Parathyroid adenoma (tissue), 2 donors: ENCODE results near the gene SYT9.
A peak's percentile ranks its signal among the peaks of the same experiment; 100 is the strongest.

Experiments used
- H2AFZ ChIP-seq: fragments of 300-600 bp; sonication (generic); one replicate; pipeline ENCODE4 v1.7.0; 2017; ENCODE audit warnings: antibody characterized with exemption, mild to moderate bottlenecking
- H3K27ac ChIP-seq: fragments of 300-600 bp; sonication (generic); one replicate; pipeline ENCODE4 v1.7.0; 2017
- H3K27me3 ChIP-seq: fragments of 300-600 bp; sonication (generic); one replicate; pipeline ENCODE4 v1.7.0; 2017; ENCODE audit warnings: low read length; ENCODE audit not compliant: control insufficient read depth, insufficient read depth
- H3K36me3 ChIP-seq: fragments of 300-600 bp; sonication (generic); one replicate; pipeline ENCODE4 v1.7.0; 2017; ENCODE audit warnings: low read length; ENCODE audit not compliant: control insufficient read depth, insufficient read depth
- H3K4me1 ChIP-seq: fragments of 300-600 bp; sonication (generic); one replicate; pipeline ENCODE4 v1.7.0; 2017; ENCODE audit warnings: control low read depth
- H3K4me2 ChIP-seq: fragments of 300-600 bp; sonication (generic); one replicate; pipeline ENCODE4 v1.7.0; 2017; ENCODE audit warnings: low read length
- H3K4me3 ChIP-seq: fragments of 300-600 bp; sonication (generic); one replicate; pipeline ENCODE4 v1.7.0; 2017; ENCODE audit warnings: low read depth, low read length
- H3K79me2 ChIP-seq: fragments of 300-600 bp; sonication (generic); one replicate; pipeline ENCODE4 v1.7.0; 2017; ENCODE audit warnings: control low read depth
- H3K9ac ChIP-seq: fragments of 300-600 bp; sonication (generic); one replicate; pipeline ENCODE4 v1.7.0; 2017; ENCODE audit warnings: mild to moderate bottlenecking
- H3K9me3 ChIP-seq: fragments of 300-600 bp; sonication (generic); one replicate; pipeline ENCODE4 v1.7.0; 2017; ENCODE audit warnings: low read length; ENCODE audit not compliant: control insufficient read depth
- TF ChIP-seq, protein P1 (sequence below): fragments of 300-600 bp; sonication (generic); IDR thresholded peaks from one replicate; pipeline ENCODE4 v1.7.0; 2017; ENCODE audit warnings: antibody characterized with exemption, mild to moderate bottlenecking
- donor health status: primary hyperparathyroidism.

Gene SYT9

DNA sequence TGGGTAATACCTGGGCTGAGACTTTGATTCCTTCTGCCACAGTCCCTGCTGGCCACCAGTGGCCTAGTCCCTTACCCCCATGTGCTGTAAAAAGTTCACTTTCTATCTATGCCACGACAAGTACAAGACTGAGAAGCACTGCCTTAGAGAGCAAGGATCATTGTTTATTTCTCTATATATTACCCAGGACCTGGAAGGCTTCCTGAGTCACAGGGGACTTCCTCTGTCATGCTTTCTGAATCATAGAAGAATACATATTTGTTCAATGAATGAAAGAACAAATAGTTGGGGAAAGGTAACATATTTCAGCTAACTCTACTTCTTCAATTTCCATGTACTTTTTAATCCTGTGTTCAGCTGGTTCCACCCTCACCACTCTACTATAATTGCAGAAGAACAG lies 5.5 kb upstream of the SYT9 start:
- H3K4me3 ChIP-seq: no peak overlapping the region
- H3K4me1 ChIP-seq: no peaks in the 10 kb centered on the region
- TF ChIP-seq, protein P1, sequence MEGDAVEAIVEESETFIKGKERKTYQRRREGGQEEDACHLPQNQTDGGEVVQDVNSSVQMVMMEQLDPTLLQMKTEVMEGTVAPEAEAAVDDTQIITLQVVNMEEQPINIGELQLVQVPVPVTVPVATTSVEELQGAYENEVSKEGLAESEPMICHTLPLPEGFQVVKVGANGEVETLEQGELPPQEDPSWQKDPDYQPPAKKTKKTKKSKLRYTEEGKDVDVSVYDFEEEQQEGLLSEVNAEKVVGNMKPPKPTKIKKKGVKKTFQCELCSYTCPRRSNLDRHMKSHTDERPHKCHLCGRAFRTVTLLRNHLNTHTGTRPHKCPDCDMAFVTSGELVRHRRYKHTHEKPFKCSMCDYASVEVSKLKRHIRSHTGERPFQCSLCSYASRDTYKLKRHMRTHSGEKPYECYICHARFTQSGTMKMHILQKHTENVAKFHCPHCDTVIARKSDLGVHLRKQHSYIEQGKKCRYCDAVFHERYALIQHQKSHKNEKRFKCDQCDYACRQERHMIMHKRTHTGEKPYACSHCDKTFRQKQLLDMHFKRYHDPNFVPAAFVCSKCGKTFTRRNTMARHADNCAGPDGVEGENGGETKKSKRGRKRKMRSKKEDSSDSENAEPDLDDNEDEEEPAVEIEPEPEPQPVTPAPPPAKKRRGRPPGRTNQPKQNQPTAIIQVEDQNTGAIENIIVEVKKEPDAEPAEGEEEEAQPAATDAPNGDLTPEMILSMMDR: no peak
- H3K4me2 ChIP-seq: no peak overlapping the region
- no peaks in the 10 kb centered on the region for H3K9me3 ChIP-seq
- H3K27ac ChIP-seq: no peak overlapping the region
- H3K27me3 ChIP-seq: no peaks in the 10 kb centered on the region
- H2AFZ ChIP-seq: no peak overlapping the region
- no peaks in the 10 kb centered on the region for H3K36me3 ChIP-seq
- H3K79me2 ChIP-seq: no peaks in the 10 kb centered on the region
- H3K9ac ChIP-seq: no peak overlapping the region

DNA sequence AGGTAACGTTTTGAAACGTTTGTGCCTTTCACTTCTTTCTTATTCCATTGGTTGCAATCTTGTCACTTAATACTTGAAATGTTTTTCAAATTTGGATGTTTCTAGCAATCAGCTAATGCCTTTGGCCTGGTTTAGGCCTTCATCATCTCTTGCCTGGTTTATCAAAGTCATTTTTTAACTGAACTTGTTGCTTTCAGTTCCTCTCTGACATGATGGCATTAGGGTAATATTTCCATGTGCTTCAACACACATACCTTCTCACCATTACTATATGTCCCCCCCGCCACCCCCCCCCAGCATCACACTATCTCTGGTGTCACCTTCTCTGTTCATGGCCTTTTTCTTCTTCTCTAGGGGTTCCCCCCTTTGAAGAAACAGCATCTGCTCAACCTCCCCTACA lies 1.5 kb upstream of the SYT9 start:
- Histone ChIP-seq H3K4me1 (no peaks in the 10 kb centered on the region), H3K79me2 (no peaks in the 10 kb centered on the region), H3K9ac (no peak overlapping the region), H3K4me2 (no peak overlapping the region), H3K27me3 (no peaks in the 10 kb centered on the region), H3K4me3 (no peak overlapping the region), H2AFZ (no peak overlapping the region), H3K36me3 (no peaks in the 10 kb centered on the region), H3K27ac (no peak overlapping the region), H3K9me3 (no peaks in the 10 kb centered on the region)
- TF ChIP-seq, protein P1: no peak

DNA sequence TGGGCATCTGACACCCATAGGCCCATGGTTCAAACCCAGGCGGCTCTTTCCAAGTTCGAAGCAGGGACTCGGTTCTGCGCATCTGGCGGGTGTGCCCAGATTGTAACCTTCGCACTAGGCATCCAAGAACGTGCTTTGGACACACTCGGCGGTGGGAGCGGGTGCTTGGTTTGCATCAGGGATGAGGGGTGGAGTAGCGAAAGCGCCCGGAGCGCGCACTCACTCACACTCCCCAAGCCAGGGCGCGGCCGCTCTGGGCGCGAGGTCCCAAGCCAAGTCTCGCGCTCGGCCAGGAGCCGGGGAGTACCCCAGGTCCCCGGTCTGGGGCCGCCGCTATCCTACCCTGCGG lies 243 bp upstream of the SYT9 start:
- Histone ChIP-seq H3K9me3 (no peaks in the 10 kb centered on the region), H3K27ac (no peak overlapping the region), H3K36me3 (no peaks in the 10 kb centered on the region), H3K9ac (no peak overlapping the region), H3K27me3 (no peaks in the 10 kb centered on the region), H3K4me2 (peak overlapping the region; percentile 64), H3K4me1 (no peaks in the 10 kb centered on the region), H3K4me3 (peak overlapping the region; percentile 47), H3K79me2 (no peaks in the 10 kb centered on the region), H2AFZ (peak overlapping the region; percentile 69)
- TF ChIP-seq, protein P1: no peak

DNA sequence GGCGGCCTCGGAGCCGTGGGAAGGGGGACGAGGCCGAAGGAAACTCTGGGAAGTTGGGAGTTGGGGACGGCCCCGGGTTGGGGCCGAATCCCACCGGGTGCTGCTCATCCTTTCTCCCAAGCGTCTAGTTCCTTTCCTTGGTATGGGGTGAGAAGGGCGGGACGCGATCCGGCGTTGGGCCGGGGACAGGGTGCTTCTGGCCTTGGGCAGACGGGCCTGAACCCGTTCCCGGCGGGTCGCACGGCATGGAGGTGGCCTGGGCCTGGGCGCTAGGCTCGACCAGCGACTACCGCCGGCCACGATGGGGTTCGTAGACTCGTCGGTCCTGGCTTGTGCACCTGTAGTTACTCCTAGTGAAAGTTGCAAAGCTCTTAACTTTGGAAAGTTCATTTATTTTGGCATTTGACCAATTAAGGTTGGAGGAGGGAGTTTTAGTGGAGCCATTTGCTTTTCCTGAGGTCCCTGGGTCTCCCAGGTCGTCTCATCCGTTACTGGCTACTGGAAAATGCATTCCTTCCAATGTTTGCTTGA lies 1.0 kb downstream of the SYT9 start:
- no peak overlapping the region for H3K27ac ChIP-seq
- H3K9me3 ChIP-seq: no peaks in the 10 kb centered on the region
- no peaks in the 10 kb centered on the region for H3K79me2 ChIP-seq
- no peaks in the 10 kb centered on the region for H3K36me3 ChIP-seq
- no peaks in the 10 kb centered on the region for H3K27me3 ChIP-seq
- TF ChIP-seq, protein P1: no peak
- H3K4me2 ChIP-seq: peak overlapping the region; percentile 64
- peak overlapping the region; percentile 47 for H3K4me3 ChIP-seq
- peak overlapping the region; percentile 69 for H2AFZ ChIP-seq
- no peaks in the 10 kb centered on the region for H3K4me1 ChIP-seq
- no peak overlapping the region for H3K9ac ChIP-seq

DNA sequence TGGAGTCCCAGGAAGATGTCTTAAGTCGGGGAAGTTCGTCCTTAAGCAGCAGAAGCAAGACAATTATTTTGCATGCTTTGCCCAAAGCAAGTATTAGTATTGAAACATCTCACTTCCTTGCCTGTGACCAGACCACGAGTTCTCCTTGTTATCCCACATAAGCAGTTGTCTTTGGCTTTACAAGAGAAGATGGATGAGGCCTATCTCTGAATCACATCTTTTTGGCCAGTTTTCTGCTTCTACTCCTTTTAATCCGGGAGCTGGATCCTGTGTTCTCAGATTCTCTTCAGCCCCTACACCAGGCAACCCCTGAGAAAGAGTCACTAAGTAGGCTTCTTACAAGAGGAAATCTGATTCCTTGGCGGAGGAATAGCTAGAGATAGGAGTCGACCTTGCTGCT lies 2.1 kb downstream of the SYT9 start:
- H3K27me3 ChIP-seq: no peaks in the 10 kb centered on the region
- H3K36me3 ChIP-seq: no peaks in the 10 kb centered on the region
- H3K27ac ChIP-seq: no peak overlapping the region
- H3K9ac ChIP-seq: no peak overlapping the region
- no peaks in the 10 kb centered on the region for H3K4me1 ChIP-seq
- H3K4me3 ChIP-seq: no peak overlapping the region
- H3K9me3 ChIP-seq: no peaks in the 10 kb centered on the region
- H3K4me2 ChIP-seq: no peak overlapping the region
- H2AFZ ChIP-seq: no peak overlapping the region
- no peaks in the 10 kb centered on the region for H3K79me2 ChIP-seq
- TF ChIP-seq, protein P1: no peak
